LNCAP (cell line): Measurements from ENCODE around the gene GOLPH3L.

ENCODE experiments used
- TF ChIP-seq, protein P1 (sequence below): fragments of 450-650 bp; IDR thresholded peaks from 2 replicates; pipeline ENCODE4 v1.5.1; 2017; ENCODE audit warnings: mild to moderate bottlenecking

Gene GOLPH3L

DNA sequence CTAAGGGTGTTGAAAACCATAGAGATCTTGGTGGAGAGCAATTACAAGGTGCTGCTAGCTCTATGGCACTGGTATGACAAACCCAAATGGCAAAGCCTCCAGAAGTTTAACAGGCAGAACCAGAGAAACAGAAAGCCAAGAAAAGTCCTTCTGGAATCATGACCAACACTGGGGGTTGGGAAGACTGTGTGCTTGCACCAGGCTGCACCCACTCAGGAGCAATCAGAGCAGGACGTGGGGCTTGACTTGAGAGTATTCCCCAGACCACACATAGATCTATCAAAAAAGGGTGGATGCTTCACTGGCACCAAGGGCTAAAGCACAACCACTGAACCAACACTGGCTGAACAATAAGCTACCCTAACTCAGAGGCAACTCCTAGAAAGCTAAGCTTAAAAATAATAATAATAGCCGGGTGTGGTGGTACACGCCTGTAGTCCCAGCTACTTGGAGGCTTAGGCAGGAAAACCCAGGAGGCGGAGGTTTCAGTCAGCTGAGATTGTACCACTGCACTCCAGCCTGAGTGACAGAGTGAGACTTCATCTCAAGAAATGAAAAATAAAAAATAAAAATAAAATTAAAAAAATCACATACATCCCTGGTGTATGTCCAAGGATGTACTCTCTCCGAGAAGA, 47.4 kb downstream of the GOLPH3L start:
- TF ChIP-seq, protein P1, sequence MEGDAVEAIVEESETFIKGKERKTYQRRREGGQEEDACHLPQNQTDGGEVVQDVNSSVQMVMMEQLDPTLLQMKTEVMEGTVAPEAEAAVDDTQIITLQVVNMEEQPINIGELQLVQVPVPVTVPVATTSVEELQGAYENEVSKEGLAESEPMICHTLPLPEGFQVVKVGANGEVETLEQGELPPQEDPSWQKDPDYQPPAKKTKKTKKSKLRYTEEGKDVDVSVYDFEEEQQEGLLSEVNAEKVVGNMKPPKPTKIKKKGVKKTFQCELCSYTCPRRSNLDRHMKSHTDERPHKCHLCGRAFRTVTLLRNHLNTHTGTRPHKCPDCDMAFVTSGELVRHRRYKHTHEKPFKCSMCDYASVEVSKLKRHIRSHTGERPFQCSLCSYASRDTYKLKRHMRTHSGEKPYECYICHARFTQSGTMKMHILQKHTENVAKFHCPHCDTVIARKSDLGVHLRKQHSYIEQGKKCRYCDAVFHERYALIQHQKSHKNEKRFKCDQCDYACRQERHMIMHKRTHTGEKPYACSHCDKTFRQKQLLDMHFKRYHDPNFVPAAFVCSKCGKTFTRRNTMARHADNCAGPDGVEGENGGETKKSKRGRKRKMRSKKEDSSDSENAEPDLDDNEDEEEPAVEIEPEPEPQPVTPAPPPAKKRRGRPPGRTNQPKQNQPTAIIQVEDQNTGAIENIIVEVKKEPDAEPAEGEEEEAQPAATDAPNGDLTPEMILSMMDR, result no peak

DNA sequence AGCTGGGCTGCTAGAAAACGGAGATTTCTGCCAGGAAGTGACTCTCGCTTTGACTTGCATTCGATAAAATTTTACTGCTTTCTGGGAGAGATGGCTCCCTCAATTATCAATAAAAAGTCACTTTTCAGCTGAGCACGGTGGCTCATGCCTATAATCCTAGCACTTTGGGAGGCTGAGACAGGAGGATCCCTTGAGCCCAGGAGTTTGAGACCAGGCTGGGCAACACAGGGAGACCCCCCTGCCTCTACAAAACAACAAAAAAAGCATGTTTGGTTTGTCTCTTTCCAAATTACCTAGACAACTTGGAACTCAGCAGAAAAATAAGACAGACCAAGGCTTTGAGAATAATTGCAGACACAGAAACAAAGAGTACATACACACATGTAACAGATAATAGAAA, 54.7 kb downstream of the GOLPH3L start:
- TF ChIP-seq, protein P1, result no peak

DNA sequence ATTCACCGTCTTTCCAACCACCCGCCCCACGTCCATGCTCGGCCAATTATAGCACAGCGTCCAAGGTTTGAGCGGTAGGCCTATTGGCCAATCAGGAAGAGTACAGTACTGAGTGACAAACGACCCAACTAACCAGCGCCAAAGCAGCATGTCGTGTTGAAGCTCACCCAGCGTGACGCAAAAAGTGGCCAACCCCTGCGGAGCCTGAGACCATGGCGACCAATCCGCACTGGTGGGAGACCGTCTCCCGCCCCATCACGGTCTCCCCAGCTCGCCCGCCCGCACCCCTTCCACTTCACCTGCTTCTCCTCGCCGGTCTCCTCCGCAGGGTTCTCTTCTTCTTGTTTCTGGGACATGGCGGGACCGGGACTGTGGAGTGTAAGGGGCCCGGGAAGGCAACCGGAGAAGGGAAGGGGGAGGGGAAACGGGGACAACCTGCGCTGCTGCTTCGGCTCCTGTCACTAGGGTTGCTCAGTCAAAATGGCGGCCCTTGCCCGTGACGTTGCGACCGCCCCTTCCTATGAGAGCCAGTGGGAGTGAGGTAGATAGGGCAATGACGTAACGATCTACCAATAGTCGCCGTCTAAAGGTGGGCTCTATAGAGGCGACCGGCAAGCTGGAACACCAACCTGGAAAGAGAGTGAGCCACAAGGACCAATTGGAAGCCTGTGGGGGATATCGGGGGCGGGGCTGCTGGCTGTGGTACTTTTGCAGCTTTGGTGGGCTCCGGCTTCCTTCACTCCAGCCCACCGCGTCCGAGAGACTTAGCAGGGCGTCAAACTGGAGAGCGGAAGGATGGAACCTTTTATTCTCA, 67.6 kb downstream of the GOLPH3L start, which contains the start of gene ENSA:
ENSA (minus strand) TSS at position 498 of the 814 bp plus-strand sequence; CDS start at position 356, 142 bp downstream.
- TF ChIP-seq, protein P1, result no peak

- TF ChIP-seq, protein P1, result no peak
These were observed 68.2 kb downstream of the GOLPH3L start for GRCh38 chr1:150628766-150629114.

DNA sequence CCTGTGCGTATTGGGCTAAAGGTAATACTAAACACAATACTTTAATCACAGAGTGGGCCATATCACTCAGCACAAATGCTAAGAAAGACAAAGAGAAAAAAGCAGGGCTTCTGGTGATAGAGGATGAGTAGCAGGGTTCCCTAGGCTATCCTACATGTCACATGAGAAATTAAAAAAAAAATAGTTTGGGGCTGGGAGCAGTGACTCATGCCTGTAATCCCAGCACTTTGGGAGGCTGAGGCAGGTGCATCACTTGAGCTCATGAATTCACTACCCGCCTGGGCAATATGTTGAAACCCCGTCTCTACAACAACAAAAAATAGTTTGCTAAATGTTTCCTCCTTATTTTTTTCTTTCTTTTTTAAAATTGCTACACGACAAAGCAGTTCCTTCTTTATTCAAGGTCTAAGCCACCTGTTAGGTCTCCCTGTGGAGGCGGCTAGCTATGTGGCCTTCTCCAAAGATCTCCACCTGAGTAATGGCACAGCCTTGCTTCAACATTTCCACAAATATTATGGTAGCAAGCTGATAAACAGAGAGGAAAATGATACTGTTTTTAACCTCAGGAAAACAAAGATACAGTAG, 69.0 kb downstream of the GOLPH3L start:
- TF ChIP-seq, protein P1, result no peak

- TF ChIP-seq, protein P1, result no peak
These were observed 70.8 kb downstream of the GOLPH3L start for GRCh38 chr1:150626150-150626549.

DNA sequence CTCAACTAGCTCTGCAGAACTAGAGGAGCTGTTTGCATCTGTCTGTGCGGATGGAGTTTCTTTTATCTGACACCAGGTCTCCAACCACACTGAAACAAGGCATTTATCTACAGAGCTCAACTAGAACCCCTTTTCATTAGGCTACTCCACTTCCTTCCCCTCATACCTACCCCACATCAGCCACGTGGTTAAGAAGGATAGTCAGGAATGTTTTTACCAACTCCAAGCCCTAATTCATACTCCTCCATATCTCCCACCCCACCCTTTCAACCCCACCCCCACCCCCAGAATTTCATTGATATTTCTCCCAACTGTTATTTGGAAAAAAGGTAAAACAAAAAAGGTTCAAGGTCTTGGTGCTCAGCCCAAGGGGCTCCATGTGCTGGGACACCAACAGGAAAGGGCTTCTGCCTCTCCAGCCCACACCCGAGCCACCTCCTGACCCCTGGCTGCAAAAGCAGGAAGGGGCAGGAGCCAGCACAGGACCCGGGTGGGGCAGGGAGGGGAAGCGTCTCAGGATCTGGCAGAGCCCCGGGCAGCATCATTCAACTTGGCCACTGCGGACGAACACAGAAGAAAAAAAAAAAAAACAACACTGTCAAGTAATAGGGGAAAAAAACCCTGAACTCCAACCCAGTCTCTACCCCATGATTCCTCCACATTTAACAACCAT, 74.5 kb downstream of the GOLPH3L start:
- TF ChIP-seq, protein P1, result no peak
